NCI-H1694 (cell line): ENCODE measurements around the gene FERMT3.
A peak's percentile ranks its signal among the peaks of the same experiment; 100 is the strongest.

Experiments used
- DNase-seq: peaks from one replicate; lab custom pipeline; 2025; lab: John Stamatoyannopoulos, UW

Gene FERMT3

GRCh38 chr11:64186492-64187165 is 19.9 kb upstream of the FERMT3 start:
- DNase-seq: no peak

GRCh38 chr11:64192434-64192833 is 14.1 kb upstream of the FERMT3 start:
- DNase-seq: no peak

- DNase-seq: no peak
These were observed 9.9 kb upstream of the FERMT3 start for GRCh38 chr11:64196626-64197025.

- DNase-seq: no peak
These were observed 8.0 kb upstream of the FERMT3 start for GRCh38 chr11:64198511-64198910.

GRCh38 chr11:64201543-64201942 is 5.0 kb upstream of the FERMT3 start:
- DNase-seq: no peak

GRCh38 chr11:64202992-64203391 is 3.5 kb upstream of the FERMT3 start:
- DNase-seq: no peak

GRCh38 chr11:64203421-64204079 is 3.0 kb upstream of the FERMT3 start:
- DNase-seq: no peak

GRCh38 chr11:64204080-64204440 is 2.5 kb upstream of the FERMT3 start:
- DNase-seq: no peak

GRCh38 chr11:64204464-64204989 is 2.0 kb upstream of the FERMT3 start:
- peak; percentile 73 for DNase-seq

- no peak for DNase-seq
These were observed 950 bp downstream of the FERMT3 start for GRCh38 chr11:64207256-64208085.

GRCh38 chr11:64208086-64208795 is 1.7 kb downstream of the FERMT3 start:
- DNase-seq: no peak

GRCh38 chr11:64208796-64209562 is 2.5 kb downstream of the FERMT3 start:
- DNase-seq: no peak

- DNase-seq: no peak
These were observed 3.0 kb downstream of the FERMT3 start for GRCh38 chr11:64209563-64209843.

GRCh38 chr11:64210301-64211020 is 3.9 kb downstream of the FERMT3 start:
- DNase-seq: peak; percentile 20

GRCh38 chr11:64211181-64211872 is 4.8 kb downstream of the FERMT3 start:
- no peak for DNase-seq

GRCh38 chr11:64216879-64217278 is 10.4 kb downstream of the FERMT3 start:
- no peak for DNase-seq

GRCh38 chr11:64218628-64219353 is 12.3 kb downstream of the FERMT3 start:
- DNase-seq: no peak

GRCh38 chr11:64219354-64219684 is 12.8 kb downstream of the FERMT3 start:
- DNase-seq: no peak

GRCh38 chr11:64219755-64220154 is 13.2 kb downstream of the FERMT3 start:
- no peak for DNase-seq

- DNase-seq: no peak
These were observed 13.8 kb downstream of the FERMT3 start for GRCh38 chr11:64220271-64220670.
